HG02981 (cell line): ENCODE results near the gene SELENOH.

Experiments
- ATAC-seq: cut with Tn5 transposase; IDR thresholded peaks from one replicate; pipeline ENCODE4 v1.9.1; 2021; ENCODE audit warnings: mild to moderate bottlenecking, moderate library complexity; ENCODE audit not compliant: unreplicated experiment

The SELENOH gene

DNA sequence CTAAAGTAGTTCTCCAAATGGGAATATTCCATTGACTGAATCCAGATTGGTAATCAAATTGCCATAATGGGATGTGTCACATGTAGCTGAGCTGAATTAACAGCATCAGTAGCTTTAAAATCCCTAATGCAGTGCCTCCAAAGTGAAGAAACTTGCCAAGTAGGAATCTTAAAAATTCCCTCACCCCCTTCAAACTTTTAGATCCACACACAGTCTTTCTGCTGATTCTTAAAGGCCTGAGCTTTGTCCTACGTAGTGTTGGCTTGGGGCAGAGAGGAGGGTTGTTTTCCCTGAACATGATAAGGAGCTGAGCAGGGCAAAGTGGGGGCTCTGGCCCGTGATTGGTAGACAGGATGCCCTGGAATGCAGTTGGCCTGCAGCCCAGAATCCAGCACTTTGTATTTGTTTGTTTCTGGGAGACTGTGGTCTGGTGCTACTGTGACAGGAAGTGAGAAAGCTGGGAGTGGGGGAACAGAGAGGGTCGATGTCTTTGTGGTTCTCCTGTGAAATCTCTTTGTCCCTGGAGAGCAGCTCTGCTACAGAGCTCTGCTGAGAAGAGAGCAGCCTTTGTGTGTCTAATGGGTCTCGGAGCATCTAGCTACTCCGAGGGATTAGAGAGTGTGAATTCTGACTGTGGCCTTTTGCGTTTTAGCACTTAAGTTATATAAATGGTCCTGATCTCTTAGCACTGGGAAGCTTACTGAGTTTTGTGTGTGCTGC lies 37.2 kb downstream of the SELENOH start:
- no peak for ATAC-seq

DNA sequence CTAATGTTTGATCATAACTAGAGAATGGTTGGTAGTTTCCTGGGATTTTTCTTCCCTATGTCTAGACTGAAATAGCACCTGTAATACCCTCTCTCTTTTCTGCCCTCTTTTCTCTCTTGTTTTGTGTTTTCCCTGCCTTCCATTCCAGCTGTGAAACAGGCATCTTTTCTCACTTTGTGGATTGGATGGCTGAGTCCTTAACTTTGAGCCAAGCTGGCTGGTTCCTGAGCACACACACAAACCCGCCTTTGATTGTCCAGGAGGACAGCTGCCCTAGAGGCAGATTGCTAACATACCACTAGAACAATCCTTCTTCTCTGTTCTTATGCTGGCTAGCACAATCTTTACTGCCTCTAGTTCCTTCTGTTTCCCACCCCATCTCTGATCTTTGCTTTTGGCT lies 38.0 kb downstream of the SELENOH start:
- no peak for ATAC-seq

DNA sequence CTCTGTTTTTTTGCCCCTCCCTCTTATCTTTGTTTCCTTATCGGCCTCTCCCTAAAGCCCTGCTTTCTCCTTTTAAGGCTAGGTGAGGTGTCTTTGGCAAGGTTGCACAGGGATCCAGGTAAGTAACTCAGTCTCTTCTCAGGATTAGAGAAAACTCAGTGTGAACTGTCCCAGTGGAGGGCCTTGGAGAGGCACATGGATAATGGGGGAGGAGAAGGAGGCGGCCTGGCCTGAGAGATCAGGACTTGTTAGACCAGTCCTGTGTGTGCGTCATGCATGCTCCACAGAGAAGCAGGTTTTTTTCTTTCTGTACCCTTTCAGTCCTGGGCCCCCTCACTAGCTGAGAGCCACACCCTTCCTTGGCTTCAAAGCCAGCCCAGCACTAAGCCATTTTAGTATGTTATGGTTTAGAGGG lies 40.2 kb downstream of the SELENOH start:
- no peak for ATAC-seq

DNA sequence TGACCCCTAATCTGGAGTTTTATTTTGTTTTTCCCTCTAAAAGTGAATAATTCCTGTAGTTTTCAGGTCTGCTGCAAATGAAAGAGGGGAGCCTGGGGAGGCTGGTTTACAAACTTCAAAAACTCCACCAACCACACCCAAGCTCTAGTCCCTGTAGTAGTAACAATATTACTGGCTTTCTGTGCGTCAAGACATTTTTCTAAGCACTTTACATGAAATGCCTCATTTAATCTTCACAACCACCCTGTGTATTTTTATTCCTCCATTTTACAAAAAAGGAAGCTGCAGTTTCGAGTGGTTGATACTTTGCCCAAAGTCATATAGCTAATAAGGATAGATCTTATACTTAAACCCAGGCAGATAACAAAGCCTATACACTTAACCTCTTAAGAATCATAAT lies 43.8 kb downstream of the SELENOH start:
- peak; percentile 47 for ATAC-seq

DNA sequence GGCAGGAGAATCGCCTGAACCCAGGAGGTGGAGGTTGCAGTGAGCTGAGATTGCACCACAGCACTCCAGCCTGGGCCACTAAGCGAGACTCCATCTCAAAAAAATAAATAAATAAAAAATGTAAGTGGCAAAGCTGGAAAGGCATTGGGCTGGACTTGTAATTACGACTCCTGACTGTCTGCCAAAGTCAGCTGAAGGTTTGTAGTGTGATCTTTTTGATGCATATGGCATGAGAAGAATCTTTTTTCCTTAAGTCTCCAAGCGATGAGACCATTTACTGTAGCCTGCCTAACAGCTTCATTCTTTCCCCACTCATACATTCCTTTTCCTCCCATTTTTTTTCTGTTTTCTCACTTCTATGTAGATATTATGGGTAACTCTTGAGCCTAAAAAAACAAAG lies 45.1 kb downstream of the SELENOH start:
- no peak for ATAC-seq

DNA sequence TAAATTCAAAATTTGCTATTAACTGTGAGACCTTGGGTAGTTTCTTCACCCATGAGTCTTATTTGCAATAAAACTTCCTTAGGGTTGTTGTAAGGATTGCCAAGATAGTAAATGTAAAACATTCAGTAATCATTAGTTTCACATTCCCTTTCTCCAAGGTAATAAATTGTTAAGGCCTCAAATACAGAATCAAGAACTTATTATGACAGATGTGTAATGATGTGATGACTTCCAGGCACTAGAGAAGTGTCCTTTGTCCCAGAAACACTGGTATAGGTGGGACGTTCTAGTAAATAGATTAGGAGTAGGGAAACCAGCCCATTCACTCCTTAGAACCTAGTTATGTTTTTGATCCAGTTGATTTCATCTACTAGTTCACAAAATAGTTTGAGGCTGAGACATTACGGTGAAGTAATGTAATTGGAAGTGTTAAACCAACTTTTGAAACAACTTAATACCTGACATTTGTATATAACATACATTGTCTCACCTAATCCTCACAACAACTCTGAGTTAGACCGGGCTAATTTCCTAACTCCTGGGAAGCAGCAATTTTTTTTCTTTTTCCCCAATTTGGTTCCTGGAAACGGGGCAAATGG lies 45.8 kb downstream of the SELENOH start:
- ATAC-seq = no peak

DNA sequence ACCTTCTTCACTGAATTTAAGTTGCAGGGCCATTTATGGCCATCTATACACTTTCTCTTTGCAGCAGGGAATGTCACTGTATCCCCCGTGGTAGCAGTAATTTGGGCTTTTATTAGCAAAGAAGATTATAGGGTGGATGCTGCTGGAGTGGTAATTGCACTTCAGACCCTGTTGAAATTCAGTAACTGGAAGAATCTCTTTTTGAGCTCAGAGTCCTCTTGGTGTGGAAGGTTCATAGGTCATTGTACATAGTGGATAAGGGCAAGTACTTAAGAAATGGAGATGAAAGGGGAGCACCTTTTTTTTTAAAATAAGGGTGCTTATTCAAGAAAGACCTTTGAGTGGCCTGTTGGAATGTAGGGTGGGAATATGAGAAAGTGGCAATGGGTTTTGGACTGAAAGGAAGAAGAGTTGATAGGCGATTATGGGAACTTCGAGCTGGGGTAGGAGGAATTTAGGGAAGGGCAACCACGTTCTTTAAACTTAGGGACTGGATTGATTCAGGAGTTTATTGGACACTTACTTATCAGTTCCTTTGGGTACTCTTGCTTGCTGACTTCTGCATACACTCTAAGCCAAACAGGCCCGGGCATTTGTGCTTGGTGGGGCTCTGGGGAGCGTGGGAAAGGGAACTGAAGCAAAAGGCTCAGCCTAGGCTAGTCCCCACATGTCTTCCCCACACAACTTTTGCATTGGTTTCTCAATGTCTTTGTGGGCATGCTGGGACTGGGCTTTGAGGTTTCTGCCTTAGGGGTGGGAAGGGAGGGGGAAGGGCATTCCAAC lies 46.8 kb downstream of the SELENOH start:
- ATAC-seq = no peak

DNA sequence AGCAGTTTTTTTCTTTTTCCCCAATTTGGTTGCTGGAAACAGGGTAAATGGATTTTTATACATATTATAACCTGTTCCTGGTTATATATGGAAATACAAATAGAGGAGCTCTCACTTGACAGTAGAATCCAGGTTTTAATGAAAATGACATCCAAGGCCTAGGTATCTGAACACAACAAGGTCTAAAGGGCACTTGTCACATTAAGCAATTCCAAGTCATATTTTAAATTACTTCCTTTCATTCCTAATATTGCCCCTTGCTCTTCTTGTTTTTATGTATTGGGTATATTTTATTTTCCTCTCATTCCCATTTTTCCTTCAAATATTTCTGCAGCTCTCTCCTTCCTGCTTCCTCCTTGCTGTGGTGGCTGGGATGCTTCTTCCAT lies 47.4 kb downstream of the SELENOH start:
- ATAC-seq = no peak

DNA sequence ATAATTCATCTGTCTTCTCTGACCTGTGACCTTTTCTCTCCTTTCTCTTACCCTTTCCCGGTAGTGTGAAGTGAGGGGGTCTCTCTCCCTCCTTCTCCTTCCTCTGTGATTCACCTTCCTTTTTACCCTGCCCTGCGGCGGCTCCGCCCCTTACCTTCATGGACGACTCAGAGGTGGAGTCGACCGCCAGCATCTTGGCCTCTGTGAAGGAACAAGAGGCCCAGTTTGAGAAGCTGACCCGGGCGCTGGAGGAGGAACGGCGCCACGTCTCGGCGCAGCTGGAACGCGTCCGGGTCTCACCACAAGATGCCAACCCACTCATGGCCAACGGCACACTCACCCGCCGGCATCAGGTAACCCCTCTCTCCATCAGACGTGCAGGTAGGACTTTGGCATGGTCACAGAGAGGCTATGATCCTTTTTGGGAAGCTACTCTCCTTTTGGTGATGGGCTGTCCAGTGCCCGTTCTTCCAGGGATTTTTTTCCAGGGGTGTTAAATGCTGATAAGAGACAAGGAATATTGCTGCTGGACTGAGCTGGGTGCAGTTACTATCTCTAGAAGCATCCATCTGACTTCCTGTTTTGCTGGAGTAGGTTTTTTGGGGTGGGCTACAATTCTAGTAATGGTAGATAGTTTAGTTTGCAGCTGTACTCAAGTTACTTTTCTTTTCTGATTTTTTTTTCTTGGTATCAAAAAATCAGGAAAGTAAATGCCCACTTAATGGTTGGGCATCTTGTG lies 50.2 kb downstream of the SELENOH start:
- no peak for ATAC-seq

DNA sequence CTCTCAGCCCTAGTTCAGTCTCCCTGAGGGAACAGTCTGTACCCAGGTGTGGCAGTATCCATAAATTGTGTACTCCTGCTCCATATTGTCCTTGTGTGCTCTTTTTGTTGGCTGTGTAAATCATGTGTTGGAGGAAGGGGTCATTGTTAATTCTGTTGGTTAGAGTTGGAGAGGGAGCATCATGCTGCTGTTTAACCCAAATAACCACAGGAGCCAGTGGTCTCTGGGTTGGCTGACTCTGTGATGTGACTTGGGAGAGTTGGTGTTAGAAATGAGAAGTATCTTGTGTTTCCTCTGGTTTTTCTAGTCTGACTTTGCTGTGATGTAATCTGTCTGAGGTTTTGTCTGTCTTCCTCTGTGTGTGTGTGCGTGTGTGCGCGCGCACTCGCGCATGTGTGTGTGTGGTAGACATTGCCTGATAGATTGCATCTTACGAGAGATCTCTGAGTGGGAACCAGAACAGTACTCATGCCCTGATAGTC lies 50.8 kb downstream of the SELENOH start:
- peak; percentile 87 for ATAC-seq

DNA sequence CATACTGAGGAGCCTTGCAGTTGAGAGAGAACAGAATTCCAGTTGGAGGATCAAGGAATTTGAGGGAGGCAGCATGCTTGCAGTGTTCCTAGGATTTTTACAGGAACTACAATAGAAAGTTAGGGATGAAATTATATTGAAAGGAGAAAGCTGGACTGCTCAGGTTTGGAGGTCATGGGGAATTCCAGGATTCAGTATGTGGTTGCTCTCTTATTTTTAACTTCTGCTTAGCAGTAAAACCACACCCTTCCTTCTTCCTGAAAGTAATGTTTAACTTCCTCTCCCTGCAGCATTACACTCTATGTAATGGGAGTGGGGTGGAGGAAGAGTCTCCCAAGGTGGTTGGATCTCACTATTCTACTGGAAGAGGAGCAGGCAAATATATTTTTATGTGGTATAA lies 51.6 kb downstream of the SELENOH start:
- ATAC-seq = no peak
